Fibroblast of the conjunctiva (primary cell): ENCODE data around the gene NUP93.
"Not testable (repeated sequence)": the region's sequence is repeated elsewhere in the genome, so short reads cannot be mapped to it uniquely, and the experiment has no call there.

Experiments used
- DNase-seq: peaks from one replicate; pipeline ENCODE4 v3.0.0-alpha.2; 2010; ENCODE audit warnings: low read depth

Gene NUP93

GRCh38 chr16:56870276-56870888 is 140.5 kb downstream of the NUP93 start:
- DNase-seq, result no peak

GRCh38 chr16:56871172-56871593 is 141.3 kb downstream of the NUP93 start:
- DNase-seq, result no peak

- DNase-seq, result no peak
Observed at GRCh38 chr16:56872863-56873391, 143.0 kb downstream of the NUP93 start.

DNA sequence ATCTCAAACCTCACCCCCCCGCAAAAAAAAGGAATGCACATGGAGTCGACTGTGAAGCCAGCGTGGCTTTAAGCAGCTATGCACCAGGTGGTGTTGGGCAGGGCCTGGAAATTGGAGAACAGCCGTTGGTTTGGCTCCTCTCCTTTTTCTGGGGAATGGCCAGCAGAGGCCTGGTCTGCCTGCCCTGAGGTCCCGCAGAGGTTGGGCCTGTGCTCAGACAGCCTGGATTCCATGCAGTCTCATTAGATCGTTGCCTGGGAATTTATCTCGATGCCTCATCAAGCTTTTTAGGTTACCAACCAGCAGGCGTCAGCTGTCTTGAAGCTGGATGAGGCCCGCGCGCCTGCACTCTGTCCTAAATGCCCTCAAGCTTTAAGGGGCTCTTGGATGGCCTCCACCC is 144.9 kb downstream of the NUP93 start:
- no peak for DNase-seq

- no peak for DNase-seq
Observed at GRCh38 chr16:56876048-56876447, 146.1 kb downstream of the NUP93 start.

GRCh38 chr16:56877486-56878182 is 147.7 kb downstream of the NUP93 start:
- no peak for DNase-seq

- no peak for DNase-seq
Observed at GRCh38 chr16:56878282-56878854, 148.4 kb downstream of the NUP93 start.

GRCh38 chr16:56879276-56879675 is 149.3 kb downstream of the NUP93 start:
- no peak for DNase-seq

GRCh38 chr16:56880176-56880575 is 150.2 kb downstream of the NUP93 start:
- DNase-seq, result no peak

DNA sequence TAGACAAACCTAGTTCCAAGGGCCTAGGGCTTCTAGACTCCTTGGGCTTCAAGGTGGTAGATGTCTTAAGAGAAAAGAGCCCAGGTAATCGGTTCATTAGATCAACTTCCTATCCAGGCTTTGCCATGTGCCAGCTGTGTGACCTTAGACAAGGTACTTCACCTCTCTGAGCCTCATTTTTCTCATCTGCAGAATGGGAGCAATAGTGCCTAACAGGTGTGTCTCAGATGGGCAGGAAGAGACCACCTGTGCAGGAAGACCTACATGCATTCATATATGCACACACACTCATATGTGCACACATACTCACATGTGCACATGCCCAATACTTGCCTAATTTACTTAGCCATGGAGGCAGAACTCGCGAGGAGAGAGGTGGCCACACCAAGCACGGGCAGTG is 150.8 kb downstream of the NUP93 start:
- DNase-seq, result no peak

- no peak for DNase-seq
Observed at GRCh38 chr16:56882077-56882800, 152.3 kb downstream of the NUP93 start.

DNA sequence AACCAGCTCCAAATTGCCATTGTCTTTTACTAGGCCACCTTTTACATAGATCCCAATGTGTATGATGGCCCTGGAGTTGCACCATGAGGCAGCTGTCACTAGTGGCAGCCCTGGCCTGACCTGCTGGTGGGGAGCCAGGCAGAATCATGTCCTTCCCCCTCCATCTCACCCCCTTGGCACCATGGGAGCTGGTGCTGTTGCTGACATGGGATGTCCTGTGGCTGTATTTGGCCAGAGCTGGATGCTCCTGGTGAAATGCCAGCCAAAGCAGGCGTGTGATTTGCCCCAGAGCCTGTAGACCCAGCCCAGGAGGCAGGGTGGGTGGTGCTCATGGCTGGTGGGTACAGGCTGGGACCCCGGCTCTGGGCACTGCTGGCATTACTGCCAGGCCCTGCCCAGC is 153.7 kb downstream of the NUP93 start:
- DNase-seq, result no peak

DNA sequence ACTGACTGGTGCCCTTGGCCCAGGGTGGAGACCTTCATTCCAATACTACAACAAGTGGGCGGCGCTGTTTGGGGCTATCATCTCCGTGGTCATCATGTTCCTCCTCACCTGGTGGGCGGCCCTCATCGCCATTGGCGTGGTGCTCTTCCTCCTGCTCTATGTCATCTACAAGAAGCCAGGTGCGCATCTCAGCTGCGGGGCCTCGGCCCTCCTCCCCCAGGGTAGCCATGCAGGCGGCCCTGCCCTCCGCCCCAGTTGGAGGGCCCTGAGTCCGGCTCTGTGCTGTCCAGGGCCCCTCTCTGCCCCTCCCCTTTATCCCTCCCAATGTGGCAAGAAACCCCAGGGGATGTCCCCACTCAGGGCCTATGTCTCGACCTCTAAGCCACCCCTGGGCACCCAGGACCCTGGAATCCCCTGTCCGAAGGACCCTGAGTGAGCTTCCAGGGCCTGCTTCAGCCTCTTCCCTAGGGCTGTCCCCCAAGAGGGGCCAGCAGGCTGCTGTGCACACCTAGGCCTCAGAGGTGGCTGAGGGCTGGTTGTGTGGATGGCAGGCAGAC is 154.2 kb downstream of the NUP93 start:
- no peak for DNase-seq

DNA sequence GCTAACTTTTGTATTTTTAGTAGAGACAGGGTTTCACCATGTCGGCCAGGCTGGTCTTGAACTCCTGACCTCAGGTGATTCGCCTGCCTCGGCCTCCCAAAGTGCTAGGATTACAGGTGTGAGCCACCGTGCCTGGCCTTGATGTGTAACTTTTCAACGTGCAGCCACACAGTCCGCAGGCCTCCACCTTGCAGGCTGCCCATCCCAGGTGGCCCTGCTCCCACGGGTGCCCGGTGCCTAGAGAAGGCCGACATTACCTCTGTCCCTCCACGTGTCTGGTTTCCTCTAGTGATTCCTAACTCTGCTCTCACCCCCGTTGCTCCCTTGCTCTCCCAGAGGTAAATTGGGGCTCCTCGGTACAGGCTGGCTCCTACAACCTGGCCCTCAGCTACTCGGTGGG is 155.0 kb downstream of the NUP93 start:
- DNase-seq, result not testable (repeated sequence)

- no peak for DNase-seq
Observed at GRCh38 chr16:56885446-56886162, 155.7 kb downstream of the NUP93 start.

DNA sequence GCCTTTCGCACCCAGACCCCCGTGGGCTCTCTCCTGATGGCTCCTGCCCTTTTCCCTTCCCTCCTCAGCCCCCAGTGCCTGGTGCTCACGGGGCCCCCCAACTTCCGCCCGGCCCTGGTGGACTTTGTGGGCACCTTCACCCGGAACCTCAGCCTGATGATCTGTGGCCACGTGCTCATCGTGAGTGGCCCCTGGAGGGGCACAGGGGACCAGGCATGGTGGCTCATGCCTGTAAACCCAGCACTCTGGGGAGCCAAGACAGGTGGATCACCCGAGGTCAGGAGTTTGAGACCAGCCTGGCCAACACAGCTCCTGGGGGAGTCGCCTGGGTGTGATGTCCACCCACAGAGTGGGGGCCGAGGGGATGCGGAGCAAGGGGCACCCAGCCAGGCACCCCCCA is 156.4 kb downstream of the NUP93 start:
- no peak for DNase-seq

GRCh38 chr16:56886826-56887225 is 156.9 kb downstream of the NUP93 start:
- no peak for DNase-seq

GRCh38 chr16:56888806-56889205 is 158.9 kb downstream of the NUP93 start:
- DNase-seq, result no peak

DNA sequence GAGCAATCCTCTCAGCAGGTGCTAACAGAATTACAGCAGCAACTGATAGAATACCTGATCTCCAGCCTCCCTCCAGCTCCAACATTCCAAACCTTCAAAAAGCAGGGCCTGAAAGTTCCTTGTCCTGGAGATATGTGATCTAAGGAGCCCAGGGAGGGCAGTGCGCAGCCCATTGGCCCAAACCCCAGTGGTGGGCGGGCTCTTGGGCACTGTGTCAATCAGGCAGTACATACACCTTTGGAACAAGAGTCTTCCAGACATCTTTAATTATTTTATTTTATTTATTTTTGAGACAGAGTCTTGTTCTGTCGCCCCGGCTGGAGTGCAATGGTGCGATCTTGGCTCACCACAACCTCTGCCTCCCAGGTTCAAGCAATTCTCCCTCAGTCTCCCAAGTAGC is 159.3 kb downstream of the NUP93 start:
- no peak for DNase-seq

GRCh38 chr16:56891685-56892084 is 161.8 kb downstream of the NUP93 start:
- DNase-seq, result no peak

DNA sequence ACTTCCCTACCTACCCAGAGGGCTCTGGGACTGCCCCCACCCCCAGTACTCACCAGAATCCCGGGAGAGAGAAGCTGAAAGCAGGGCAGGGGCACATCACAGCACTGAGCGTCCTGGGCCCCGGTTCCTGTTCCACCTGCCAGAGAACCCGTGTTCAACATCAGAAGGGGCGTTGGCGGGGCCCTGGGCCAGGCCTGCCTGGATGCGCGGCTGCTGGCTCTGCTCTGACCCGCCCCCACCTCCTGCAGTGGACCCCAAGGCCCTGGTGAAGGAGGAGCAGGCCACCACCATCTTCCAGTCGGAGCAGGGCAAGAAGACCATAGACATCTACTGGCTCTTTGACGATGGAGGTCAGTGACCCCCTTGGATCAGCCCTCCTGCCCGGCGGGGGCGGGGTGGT is 162.8 kb downstream of the NUP93 start:
- no peak for DNase-seq
